IPS DF 6.9 (cell line): Measurements from ENCODE around the gene ACSF3.

Source experiments
- DNase-seq: peaks from one replicate; pipeline ENCODE4 v3.0.0-alpha.2; 2013; ENCODE audit warnings: low read depth, low spot score
- H3K27ac ChIP-seq: one replicate; pipeline ENCODE4 v1.5.1; 2013; ENCODE audit warnings: low read length, control low read depth
- H3K27me3 ChIP-seq: 2 replicates; pipeline ENCODE4 v1.6.1; 2013; ENCODE audit warnings: mild to moderate bottlenecking, low read length; ENCODE audit not compliant: control insufficient read depth, insufficient read depth
- H3K36me3 ChIP-seq: 2 replicates; pipeline ENCODE4 v1.6.1; 2013; ENCODE audit warnings: low read length; ENCODE audit not compliant: control insufficient read depth, insufficient read depth
- H3K4me1 ChIP-seq: 2 replicates; pipeline ENCODE4 v1.6.1; 2013; ENCODE audit warnings: low read length; ENCODE audit not compliant: control insufficient read depth, insufficient read depth
- H3K4me3 ChIP-seq: 2 replicates; pipeline ENCODE4 v1.5.1; 2013; ENCODE audit warnings: mild to moderate bottlenecking, low read length
- H3K9me3 ChIP-seq: 2 replicates; pipeline ENCODE4 v1.6.1; 2013; ENCODE audit warnings: low read length, inconsistent platforms; ENCODE audit not compliant: control insufficient read depth, insufficient read depth
- WGBS: extraction: QIAGEN DNeasy Blood & Tissue Kit; methylation state at CpG from one replicate; pipeline ENCODE4 v1.1.7; 2013; ENCODE audit warnings: mixed read lengths, missing lambda C conversion rate; ENCODE audit not compliant: insufficient read length, insufficient coverage; 5-methylcytosine and 5-hydroxymethylcytosine counted together

The ACSF3 gene

DNA sequence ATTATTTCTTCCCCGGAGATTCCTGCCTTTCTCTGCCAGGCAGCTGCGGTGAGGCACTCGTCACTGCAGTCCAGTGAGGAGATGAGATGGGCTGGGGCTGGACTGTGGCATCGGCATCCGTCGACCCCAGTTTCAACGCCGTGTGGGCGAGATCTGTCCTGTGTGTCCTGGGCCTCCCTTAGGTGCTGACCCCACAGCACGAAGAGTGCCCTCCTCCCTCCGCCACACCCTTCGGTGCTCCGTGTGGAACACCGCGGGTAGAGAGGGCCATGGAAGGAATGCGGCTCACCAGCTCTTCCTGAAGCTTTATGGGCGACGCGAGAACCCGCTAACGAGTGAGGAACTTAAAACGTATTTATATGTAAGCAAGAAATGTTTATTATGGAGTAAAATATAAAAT, 17.6 kb downstream of the ACSF3 start:
- H3K4me1 ChIP-seq: peaks cover 4% of the 10 kb centered on the region
- no peak for DNase-seq
- H3K36me3 ChIP-seq: peaks cover 30% of the 10 kb centered on the region
- H3K27ac ChIP-seq: no peak overlapping the region
- no CpG with 5 or more reads among the region's 22 CpGs for WGBS
- H3K9me3 ChIP-seq: no peaks in the 10 kb centered on the region
- no peaks in the 10 kb centered on the region for H3K27me3 ChIP-seq
- no peak overlapping the region for H3K4me3 ChIP-seq

DNA sequence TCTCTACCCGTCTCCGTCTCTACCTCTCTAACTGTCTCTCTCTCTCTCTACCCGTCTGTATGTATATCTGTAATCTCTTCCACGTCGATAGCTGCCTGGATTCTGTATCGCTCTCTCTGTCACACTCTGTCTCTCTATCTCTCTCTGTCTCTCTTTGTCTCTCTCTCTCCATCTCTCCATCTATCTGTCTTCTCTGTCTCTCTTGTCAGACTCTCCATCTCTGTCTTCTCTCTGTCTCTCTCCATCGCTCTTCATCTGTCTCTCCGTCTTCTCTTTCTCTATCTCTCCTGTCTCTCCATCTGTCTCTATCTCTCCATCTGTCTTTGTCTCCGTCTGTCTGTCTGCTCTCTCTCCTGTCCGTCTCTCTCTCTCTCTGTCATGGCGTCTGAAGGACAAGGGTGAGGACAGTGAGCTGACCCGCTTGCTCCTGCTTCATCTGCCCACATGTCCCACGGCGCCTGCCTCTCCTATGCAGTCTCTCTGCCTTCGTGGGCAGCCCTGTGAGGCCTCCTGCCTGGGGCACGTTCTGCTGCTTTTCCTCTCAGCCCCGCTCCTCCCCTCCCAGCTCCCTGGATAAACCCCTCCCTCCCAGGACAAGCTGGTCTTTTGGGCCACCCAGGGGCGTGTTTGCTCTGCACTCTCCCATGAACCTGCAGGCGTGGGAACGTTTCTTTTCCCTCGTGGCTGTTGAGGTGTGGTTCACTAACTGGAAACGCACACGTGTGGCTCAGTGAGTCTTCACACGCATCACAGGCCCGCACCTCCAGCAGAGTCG, 18.9 kb downstream of the ACSF3 start:
- no peaks in the 10 kb centered on the region for H3K9me3 ChIP-seq
- no peak overlapping the region for H3K27ac ChIP-seq
- DNase-seq: no peak
- no CpG with 5 or more reads among the region's 26 CpGs for WGBS
- no peaks in the 10 kb centered on the region for H3K27me3 ChIP-seq
- no peak overlapping the region for H3K4me3 ChIP-seq
- peaks cover 24% of the 10 kb centered on the region for H3K36me3 ChIP-seq
- H3K4me1 ChIP-seq: peaks cover 4% of the 10 kb centered on the region

DNA sequence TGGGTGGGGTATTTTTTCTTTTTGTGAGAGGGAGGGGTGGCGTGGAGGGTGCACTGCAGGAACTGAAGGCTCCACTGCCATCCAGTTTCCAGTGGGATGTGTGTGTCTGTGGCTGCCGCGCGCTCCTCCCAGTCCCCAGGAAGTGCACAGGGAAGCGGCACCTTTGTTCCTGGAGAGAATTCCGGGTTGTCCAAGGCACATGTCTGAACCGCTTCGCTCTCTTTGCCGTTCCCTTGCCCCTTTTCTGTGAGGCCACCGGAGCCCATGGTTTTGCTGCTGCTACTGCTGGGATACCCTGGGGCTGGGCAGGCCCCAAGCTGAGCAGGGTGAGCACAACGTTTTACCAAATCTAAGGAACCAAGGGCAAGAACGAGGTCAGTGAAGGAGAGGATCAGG, 19.5 kb downstream of the ACSF3 start:
- Histone ChIP-seq H3K4me3 (no peak overlapping the region), H3K4me1 (peaks cover 4% of the 10 kb centered on the region), H3K27me3 (no peaks in the 10 kb centered on the region), H3K27ac (no peak overlapping the region), H3K9me3 (no peaks in the 10 kb centered on the region), H3K36me3 (peaks cover 25% of the 10 kb centered on the region)
- no CpG with 5 or more reads among the region's 12 CpGs for WGBS
- no peak for DNase-seq

DNA sequence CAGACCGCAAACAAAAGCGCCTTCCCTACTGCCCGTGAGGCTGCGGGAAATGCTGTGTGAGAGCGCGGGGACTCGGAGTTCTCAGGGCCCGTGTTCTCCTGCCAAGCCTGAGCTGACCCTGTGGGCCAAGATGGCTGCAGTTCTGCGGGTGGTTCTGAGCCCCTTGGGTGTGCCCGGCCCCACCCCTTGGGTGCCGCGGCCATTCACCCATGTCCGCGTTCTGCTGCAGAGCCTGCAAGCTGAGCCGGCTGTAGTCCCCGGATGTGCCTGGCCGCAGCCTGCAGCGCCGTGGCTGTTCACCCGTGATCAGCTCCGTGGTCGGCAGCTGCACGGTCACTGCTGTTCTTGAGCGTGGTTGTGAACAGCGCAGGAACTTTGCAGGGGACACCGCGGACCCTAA, 20.0 kb downstream of the ACSF3 start:
- no peak overlapping the region for H3K4me3 ChIP-seq
- H3K27me3 ChIP-seq: no peaks in the 10 kb centered on the region
- H3K9me3 ChIP-seq: no peaks in the 10 kb centered on the region
- no CpG with 5 or more reads among the region's 27 CpGs for WGBS
- H3K4me1 ChIP-seq: peaks cover 4% of the 10 kb centered on the region
- H3K27ac ChIP-seq: no peak overlapping the region
- no peak for DNase-seq
- peaks cover 25% of the 10 kb centered on the region for H3K36me3 ChIP-seq

DNA sequence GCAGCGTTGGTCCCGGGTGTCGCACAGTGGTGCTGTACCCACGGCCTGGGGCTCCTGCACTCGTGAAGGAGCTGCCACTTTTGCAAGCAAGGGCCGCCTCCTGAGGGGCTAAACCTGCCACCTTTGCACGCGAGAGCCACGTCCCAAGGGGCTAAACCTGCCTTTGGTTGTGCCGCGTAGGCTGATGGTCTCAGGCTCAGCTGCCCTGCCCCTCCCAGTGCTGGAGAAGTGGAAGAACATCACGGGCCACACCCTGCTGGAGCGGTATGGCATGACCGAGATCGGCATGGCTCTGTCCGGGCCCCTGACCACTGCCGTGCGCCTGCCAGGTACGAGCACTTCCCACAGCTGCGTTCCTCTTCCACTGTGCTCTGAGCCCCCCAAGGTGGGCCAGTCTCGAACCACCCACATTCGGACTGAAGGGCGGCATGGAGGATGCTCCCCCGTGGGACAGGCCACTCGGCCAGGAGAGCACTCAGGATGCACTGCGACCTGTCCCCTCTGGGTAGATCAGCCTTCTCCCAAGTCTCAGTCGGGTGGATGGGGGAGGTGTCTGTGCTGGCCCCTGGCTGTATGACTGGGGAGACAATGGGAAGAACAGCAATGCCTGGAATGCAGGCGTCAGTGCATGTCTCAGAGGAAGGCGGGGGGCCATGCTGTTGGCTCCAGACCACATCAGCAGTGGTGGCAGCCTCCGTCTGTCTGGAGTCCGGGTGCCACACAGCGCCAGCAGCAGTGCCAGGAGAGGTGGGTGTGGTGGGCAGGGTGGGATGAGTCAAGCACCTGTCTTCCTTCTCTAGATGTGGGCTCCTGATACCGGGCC, 20.7 kb downstream of the ACSF3 start:
- Histone ChIP-seq H3K4me1 (peaks cover 4% of the 10 kb centered on the region), H3K27me3 (no peaks in the 10 kb centered on the region), H3K27ac (no peak overlapping the region), H3K36me3 (peaks cover 25% of the 10 kb centered on the region), H3K4me3 (no peak overlapping the region), H3K9me3 (no peaks in the 10 kb centered on the region)
- no peak for DNase-seq
- WGBS: no CpG with 5 or more reads among the region's 33 CpGs

DNA sequence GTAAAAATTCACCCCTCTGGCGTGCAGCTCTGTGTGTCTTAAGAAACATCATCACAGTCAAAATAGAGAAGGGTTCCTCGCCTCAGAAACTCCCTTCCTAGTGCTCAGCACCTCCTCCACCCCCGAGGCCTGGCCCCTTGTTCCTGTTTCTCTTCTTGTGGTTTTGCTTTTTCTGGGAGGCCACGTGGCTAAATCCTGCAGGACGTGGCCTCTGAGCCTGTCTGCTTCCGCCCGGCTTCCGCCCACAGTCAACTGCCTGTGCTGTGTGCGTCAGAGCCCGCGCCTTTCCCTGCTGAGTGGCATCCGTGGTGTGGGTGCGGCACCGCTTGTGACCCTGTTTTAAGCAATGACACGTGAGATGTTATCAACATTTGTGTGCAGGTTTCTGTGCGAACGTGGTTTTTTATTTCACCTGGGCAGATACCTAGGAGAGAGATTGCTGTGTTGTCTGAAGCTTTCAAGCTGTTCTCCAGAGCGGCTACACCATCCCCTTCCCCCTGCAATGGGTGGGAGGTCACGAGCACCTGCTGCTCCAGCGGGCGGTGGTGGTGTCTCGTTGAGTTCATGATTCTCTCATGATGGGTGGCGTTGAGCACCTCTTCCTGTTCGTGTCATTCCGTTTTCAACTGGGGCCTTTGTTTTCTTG, 21.7 kb downstream of the ACSF3 start:
- WGBS: no CpG with 5 or more reads among the region's 25 CpGs
- peaks cover 32% of the 10 kb centered on the region for H3K36me3 ChIP-seq

DNA sequence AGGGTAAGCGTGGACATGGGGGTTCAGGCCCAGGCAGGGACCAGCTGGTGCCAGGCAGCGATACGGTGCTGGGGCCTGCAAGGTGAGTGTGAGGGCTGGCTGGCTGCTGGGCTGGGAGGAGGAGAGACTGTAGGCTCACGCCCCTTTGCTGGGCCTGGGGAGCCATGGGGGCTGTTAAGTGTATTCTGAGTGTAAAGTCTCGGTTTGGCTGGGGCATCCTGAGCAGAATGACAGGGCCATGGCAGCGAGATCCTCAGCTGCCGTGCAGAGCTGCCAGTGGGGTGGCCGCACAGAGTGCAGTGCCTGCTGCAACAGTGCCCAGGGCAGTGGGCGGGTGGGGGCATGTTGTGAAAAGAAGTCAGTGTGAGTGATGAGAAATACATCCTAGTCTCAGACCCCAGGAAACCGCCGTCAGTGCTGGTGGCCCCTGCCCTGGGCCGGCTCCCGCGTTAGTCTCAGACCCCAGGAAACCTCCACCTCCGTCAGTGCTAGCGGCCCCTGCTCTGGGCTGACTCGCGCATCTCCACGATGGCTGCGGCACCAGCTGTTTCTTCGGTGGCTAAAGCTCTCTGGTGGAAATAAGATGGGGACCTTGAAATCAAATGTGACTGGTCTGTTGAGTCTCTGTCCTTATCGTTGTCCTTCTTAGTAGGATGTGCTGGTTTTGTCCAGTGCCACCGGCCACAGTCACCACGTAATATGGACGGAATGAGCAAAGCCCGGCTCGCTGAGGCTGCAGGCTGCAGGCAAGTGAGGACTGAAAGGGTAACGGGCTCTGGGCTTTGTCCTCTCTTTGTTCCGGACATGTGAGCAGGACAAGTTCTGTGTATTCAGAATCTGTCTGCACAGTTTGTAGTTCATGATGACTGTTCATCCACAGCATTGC, 22.9 kb downstream of the ACSF3 start:
- Histone ChIP-seq H3K4me3 (no peak overlapping the region), H3K9me3 (no peaks in the 10 kb centered on the region), H3K36me3 (peaks cover 36% of the 10 kb centered on the region), H3K27me3 (no peaks in the 10 kb centered on the region), H3K4me1 (peaks cover 4% of the 10 kb centered on the region), H3K27ac (no peak overlapping the region)
- WGBS: no CpG with 5 or more reads among the region's 29 CpGs
- no peak for DNase-seq

More for the DNA sequence above, 21.7 kb downstream of the ACSF3 start:
- no peak overlapping the region for H3K4me3 ChIP-seq
- H3K4me1 ChIP-seq: peaks cover 4% of the 10 kb centered on the region
- no peaks in the 10 kb centered on the region for H3K9me3 ChIP-seq
- no peak overlapping the region for H3K27ac ChIP-seq
- H3K27me3 ChIP-seq: no peaks in the 10 kb centered on the region
- no peak for DNase-seq

DNA sequence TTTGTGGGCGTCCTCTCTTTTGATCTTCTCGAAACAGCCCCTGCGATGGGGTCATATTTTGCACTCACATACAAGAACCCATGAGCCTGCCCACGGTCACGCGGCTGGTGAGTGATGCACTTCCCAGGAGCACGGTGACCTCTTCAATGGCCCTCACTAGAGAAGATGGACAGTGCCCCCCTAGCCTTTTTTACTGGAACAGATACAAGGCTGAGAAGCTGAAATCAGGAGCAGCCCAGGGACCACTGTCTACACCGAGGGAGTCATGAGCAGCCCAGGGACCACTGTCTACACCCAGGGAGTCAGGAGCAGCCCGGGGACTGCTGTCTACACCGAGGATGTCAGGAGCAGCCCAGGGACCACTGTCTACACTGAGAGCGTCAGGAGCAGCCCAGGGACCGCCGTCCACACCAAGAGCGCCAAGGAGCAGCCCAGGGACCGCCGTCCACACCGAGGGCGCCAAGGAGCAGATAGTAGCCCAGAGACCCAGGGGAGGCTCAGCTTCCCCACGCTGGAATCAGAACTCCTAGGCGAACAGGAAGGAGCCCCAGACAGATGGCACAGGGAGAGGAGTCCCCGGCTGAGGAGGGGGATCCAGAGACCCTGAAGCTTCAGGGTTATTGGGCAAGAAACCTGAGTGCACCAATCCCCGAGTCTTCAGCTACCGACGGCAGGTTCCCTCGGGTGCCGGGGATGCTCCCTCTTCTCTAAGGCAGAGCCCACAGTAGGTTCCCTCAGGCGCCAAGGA, 23.7 kb downstream of the ACSF3 start:
- no peak for DNase-seq
- Histone ChIP-seq H3K4me1 (peaks cover 4% of the 10 kb centered on the region), H3K36me3 (peaks cover 32% of the 10 kb centered on the region)

DNA sequence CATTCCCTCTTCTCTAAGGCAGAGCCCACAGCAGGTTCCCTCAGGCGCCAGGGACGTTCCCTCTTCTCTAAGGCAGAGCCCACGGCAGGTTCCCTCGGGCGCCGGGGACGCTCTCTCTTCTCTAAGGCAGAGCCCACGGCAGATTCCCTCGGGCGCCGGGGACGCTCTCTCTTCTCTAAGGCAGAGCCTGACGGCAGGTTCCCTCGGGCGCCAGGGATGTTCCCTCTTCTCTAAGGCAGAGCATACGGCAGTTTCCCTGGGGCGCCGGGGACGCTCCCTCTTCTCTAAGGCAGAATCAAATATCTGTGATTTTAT, 24.3 kb downstream of the ACSF3 start:
- no CpG with 5 or more reads among the region's 19 CpGs for WGBS
- H3K27me3 ChIP-seq: no peaks in the 10 kb centered on the region
- no peak overlapping the region for H3K27ac ChIP-seq
- H3K36me3 ChIP-seq: peaks cover 28% of the 10 kb centered on the region
- no peak for DNase-seq
- peaks cover 4% of the 10 kb centered on the region for H3K4me1 ChIP-seq
- H3K9me3 ChIP-seq: no peaks in the 10 kb centered on the region
- no peak overlapping the region for H3K4me3 ChIP-seq

More for the DNA sequence above, 23.7 kb downstream of the ACSF3 start:
- H3K4me3 ChIP-seq: no peak overlapping the region
- H3K27ac ChIP-seq: no peak overlapping the region
- H3K27me3 ChIP-seq: no peaks in the 10 kb centered on the region
- no CpG with 5 or more reads among the region's 27 CpGs for WGBS
- no peaks in the 10 kb centered on the region for H3K9me3 ChIP-seq
